OCI-LY7 (cell line): ENCODE results near the gene STK11IP. TPM values are rescaled to one million over a fixed set of nuclear protein-coding genes. Genes with fewer than 3 reads are reported as not detected.

Experiments used
- BruUV-seq: library from RNA; stranded (reverse); fragments of 400-500 nt; replicated peaks from 2 replicates; lab custom pipeline; 2021; lab: Mats Ljungman, UMichigan
- CTCF ChIA-PET: fragments of 300-600 bp; sonication (Branson Sonifier 250); formaldehyde crosslinking; loops from one replicate; lab custom pipeline; 2022; ENCODE audit warnings: antibody characterized with exemption; ENCODE audit not compliant: unreplicated experiment; lab: Charles Lee
- POLR2A ChIA-PET: fragments of 300-600 bp; sonication (Branson Sonifier 250); formaldehyde crosslinking; loops from one replicate; lab custom pipeline; 2022; ENCODE audit warnings: antibody characterized with exemption; lab: Charles Lee
- DNase-seq: peaks from one replicate; pipeline ENCODE4 v3.0.0-alpha.2; 2015; ENCODE audit warnings: low spot score
- H2AFZ ChIP-seq: fragments of 200-600 bp; sonication (generic), shearing (Covaris generic); 2 replicates; pipeline ENCODE4 v1.6.1; 2014; ENCODE audit warnings: mild to moderate bottlenecking, antibody characterized with exemption, low read length, moderate library complexity
- H3K27ac ChIP-seq: fragments of 200-600 bp; sonication (generic); 2 replicates; pipeline ENCODE4 v1.5.1; 2014; ENCODE audit warnings: mixed run types, low read depth, mild to moderate bottlenecking, moderate library complexity, low read length, inconsistent platforms; ENCODE audit not compliant: poor library complexity, severe bottlenecking
- H3K36me3 ChIP-seq: fragments of 200-600 bp; sonication (generic); 2 replicates; pipeline ENCODE4 v1.6.1; 2014; ENCODE audit warnings: mild to moderate bottlenecking, antibody characterized with exemption, low read length, moderate library complexity, mixed read lengths; ENCODE audit not compliant: insufficient read depth
- H3K4me1 ChIP-seq: fragments of 200-600 bp; sonication (generic); 2 replicates; pipeline ENCODE4 v1.5.1; 2014; ENCODE audit warnings: mild to moderate bottlenecking, low read length; ENCODE audit not compliant: insufficient read depth, poor library complexity, severe bottlenecking
- H3K4me2 ChIP-seq: fragments of 200-600 bp; sonication (generic); 2 replicates; pipeline ENCODE4 v1.6.1; 2014; ENCODE audit warnings: mild to moderate bottlenecking, low read length
- H3K4me3 ChIP-seq: fragments of 200-600 bp; sonication (generic); 2 replicates; pipeline ENCODE4 v1.5.1; 2014; ENCODE audit warnings: mild to moderate bottlenecking, low read depth, low read length; ENCODE audit not compliant: poor library complexity, severe bottlenecking
- H3K79me2 ChIP-seq: fragments of 200-600 bp; sonication (generic); 2 replicates; pipeline ENCODE4 v1.6.1; 2016; ENCODE audit warnings: low read depth, mild to moderate bottlenecking, low read length, moderate library complexity, mixed read lengths; ENCODE audit not compliant: insufficient read depth
- H3K9me2 ChIP-seq: fragments of 200-600 bp; sonication (generic); 2 replicates; pipeline ENCODE4 v1.6.1; 2016; ENCODE audit warnings: mild to moderate bottlenecking, low read length, mixed read lengths; ENCODE audit not compliant: insufficient read depth
- H3K9me3 ChIP-seq: fragments of 200-600 bp; sonication (generic); 2 replicates; pipeline ENCODE4 v1.6.1; 2014; ENCODE audit warnings: mild to moderate bottlenecking, mixed run types, low read length, mixed read lengths
- H4K20me1 ChIP-seq: fragments of 200-600 bp; sonication (generic); 2 replicates; pipeline ENCODE4 v1.6.1; 2014; ENCODE audit warnings: mild to moderate bottlenecking, antibody characterized with exemption, low read length, moderate library complexity, mixed read lengths; ENCODE audit not compliant: insufficient read depth
- EZH2phosphoT487 ChIP-seq: fragments of 200-600 bp; sonication (generic); IDR thresholded peaks from 2 replicates; pipeline ENCODE4 v1.6.1; 2018; ENCODE audit warnings: low read depth, borderline replicate concordance, mild to moderate bottlenecking, mixed run types, antibody characterized with exemption, low read length, moderate library complexity, mixed read lengths
- intact Hi-C: fragments of 100-400 bp; cut with micrococcal nuclease; formaldehyde crosslinking; loops from one replicate; pipeline ENCODE4 v1.10.0; 2022; ENCODE audit not compliant: unreplicated experiment
- total RNA-seq, 2 experiments: library from RNA; depleted of rRNA in 1 of 2; stranded (reverse); fragments of >200 nt in 1 of 2; shearing (Covaris generic) in 1 of 2; gene quantifications; 2 replicates each; pipeline ENCODE4 v1.2.3, GENCODE V29; 2014 to 2022
- TF ChIP-seq, protein P1 (sequence below): fragments of 200-600 bp; sonication (generic); conservative IDR thresholded peaks from 2 replicates; pipeline ENCODE4 v1.5.1; 2014; ENCODE audit warnings: mild to moderate bottlenecking, antibody characterized with exemption, low read length, moderate library complexity, mixed read lengths

STK11IP gene
- total RNA-seq, 2 experiments from 2014 or later, result 26.5 to 37.6 TPM

DNA sequence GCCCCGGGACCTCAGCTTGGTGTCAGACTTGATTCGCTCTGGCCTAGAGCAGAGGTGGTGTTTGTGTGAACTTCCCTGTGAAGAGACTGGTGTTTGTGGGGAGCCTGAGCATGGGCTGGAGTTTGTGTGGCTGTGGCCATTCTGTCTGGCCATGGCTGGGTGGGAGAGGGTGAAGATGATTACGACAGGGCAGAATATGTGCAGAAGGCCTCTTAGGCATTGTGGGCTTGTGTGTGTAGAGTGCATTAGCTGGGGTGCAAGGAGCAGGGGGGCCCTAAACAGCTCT lies 36.8 kb upstream of the STK11IP start:
- no peak overlapping the region for H3K4me2 ChIP-seq
- no TSS peak for BruUV-seq
- no peaks in the 10 kb centered on the region for H3K9me3 ChIP-seq
- H3K4me3 ChIP-seq, result no peak overlapping the region
- ChIA-PET CTCF (interaction anchor here (0.5 kb wide), 1 partner anchor 458 kb away, joined by 3 read pairs; no protein-coding TSS in a partner anchor), POLR2A (no interaction called here)
- H4K20me1 ChIP-seq, result no peaks in the 10 kb centered on the region
- H3K9me2 ChIP-seq, result no peaks in the 10 kb centered on the region
- no peaks in the 10 kb centered on the region for H3K4me1 ChIP-seq
- no peak overlapping the region for H2AFZ ChIP-seq
- no peak overlapping the region for H3K27ac ChIP-seq
- intact Hi-C loops, result no loop called here
- no peaks in the 10 kb centered on the region for H3K36me3 ChIP-seq
- TF ChIP-seq, protein P1, sequence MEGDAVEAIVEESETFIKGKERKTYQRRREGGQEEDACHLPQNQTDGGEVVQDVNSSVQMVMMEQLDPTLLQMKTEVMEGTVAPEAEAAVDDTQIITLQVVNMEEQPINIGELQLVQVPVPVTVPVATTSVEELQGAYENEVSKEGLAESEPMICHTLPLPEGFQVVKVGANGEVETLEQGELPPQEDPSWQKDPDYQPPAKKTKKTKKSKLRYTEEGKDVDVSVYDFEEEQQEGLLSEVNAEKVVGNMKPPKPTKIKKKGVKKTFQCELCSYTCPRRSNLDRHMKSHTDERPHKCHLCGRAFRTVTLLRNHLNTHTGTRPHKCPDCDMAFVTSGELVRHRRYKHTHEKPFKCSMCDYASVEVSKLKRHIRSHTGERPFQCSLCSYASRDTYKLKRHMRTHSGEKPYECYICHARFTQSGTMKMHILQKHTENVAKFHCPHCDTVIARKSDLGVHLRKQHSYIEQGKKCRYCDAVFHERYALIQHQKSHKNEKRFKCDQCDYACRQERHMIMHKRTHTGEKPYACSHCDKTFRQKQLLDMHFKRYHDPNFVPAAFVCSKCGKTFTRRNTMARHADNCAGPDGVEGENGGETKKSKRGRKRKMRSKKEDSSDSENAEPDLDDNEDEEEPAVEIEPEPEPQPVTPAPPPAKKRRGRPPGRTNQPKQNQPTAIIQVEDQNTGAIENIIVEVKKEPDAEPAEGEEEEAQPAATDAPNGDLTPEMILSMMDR, result no peak
- TF ChIP-seq EZH2phosphoT487, result no peak
- H3K79me2 ChIP-seq, result no peaks in the 10 kb centered on the region
- DNase-seq, result no peak

DNA sequence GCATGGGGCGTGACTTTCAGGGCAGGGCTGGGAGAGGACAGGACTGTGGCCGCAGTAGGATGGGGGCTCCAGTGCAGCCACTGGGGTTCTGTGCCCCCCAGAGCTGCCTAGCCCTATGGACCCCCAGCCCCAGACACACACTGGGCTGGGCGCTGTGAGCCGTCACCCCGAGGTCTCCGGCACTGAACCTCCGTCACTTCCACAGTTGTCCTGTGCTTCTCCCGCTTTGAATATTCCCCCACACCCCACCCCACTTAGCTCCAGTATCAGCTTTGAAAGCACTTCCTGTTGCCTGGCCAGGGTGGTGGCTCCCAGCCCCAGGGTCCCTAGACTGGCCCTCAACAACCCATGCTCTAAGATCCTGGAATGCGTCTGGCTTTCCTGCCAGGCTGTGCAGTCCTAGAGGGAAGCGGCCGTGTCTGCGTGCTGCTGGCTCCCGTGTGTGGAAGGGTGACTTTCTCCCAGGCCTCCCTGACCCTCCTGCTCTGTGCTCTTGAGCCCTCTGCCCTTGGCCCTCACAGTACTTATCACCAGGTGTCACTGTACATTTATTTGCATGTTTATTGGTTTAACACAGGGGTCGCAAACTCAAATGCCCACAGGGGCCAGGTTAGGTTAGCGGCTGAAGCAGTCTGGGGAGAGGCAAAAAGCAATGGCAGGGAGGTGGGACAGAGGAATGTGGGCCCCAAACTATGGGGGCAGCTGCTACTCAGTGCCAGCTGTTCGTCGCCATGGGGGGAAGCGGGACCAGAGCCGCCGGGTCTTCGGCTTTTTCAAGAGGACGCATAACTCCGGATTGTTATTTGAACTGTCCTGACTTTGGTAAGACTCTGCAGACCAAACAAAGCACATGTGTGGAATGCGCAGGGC lies 36.2 kb upstream of the STK11IP start:
- intact Hi-C loops, result no loop called here
- ChIA-PET POLR2A (no interaction called here), CTCF (no interaction called here)
- Histone ChIP-seq H3K4me2 (no peak overlapping the region), H3K27ac (no peak overlapping the region), H2AFZ (no peak overlapping the region), H3K36me3 (no peaks in the 10 kb centered on the region), H3K4me1 (no peaks in the 10 kb centered on the region), H3K4me3 (no peak overlapping the region), H4K20me1 (no peaks in the 10 kb centered on the region), H3K9me3 (no peaks in the 10 kb centered on the region), H3K9me2 (no peaks in the 10 kb centered on the region), H3K79me2 (no peaks in the 10 kb centered on the region)
- BruUV-seq, result no TSS peak
- TF ChIP-seq, protein P1, result no peak
- no peak for TF ChIP-seq EZH2phosphoT487
- DNase-seq, result no peak
